Measurements from ENCODE around the gene VTI1A. TPM values are rescaled to one million over a fixed set of nuclear protein-coding genes. Genes with fewer than 3 reads are reported as not detected.

VTI1A gene
- total and polyA plus RNA-seq, 3 donors from 2014 or later: 25.5 to 85.9 (median 63.4) TPM

- WGBS, 2 donors: 88 to 90% methylated on average over 2 of the region's 2 CpGs
Observed at GRCh38 chr10:112532956-112533355, 85.9 kb downstream of the VTI1A start.

GRCh38 chr10:112533916-112534315 is 86.9 kb downstream of the VTI1A start:
- Histone ChIP-seq H3K4me1 (no peaks in the 10 kb centered on the region), H3K27me3 (no peaks in the 10 kb centered on the region), H3K36me3 (ENCODE audit: low read depth, missing control alignments) (no peaks in the 10 kb centered on the region), H3K4me3 (no peak overlapping the region), H3K9me3 (no peaks in the 10 kb centered on the region), H3K27ac (no peak overlapping the region)
- TF ChIP-seq CTCF (IDR thresholded peaks at IDR 0.05) (no peak), POLR2A (IDR thresholded peaks at IDR 0.05) (no peak)
- intact Hi-C loops (cut with DNase I; ENCODE audit: low total_unique reads): no loop called here
- no peak for DNase-seq
- whole genome bisulfite sequencing, 2 donors: 71 to 82% methylated on average over 1 of the region's 1 CpG

More at GRCh38 chr10:112532956-112533355, 85.9 kb downstream of the VTI1A start:
- no peak overlapping the region for H3K4me3 ChIP-seq
- intact Hi-C loops (cut with DNase I; ENCODE audit: low total_unique reads): no loop called here
- H3K4me1 ChIP-seq: no peaks in the 10 kb centered on the region
- no peak for TF ChIP-seq CTCF (IDR thresholded peaks at IDR 0.05)
- TF ChIP-seq POLR2A (IDR thresholded peaks at IDR 0.05): no peak
- no peak overlapping the region for H3K27ac ChIP-seq
- no peak for DNase-seq
- H3K9me3 ChIP-seq: no peaks in the 10 kb centered on the region
- H3K36me3 ChIP-seq (ENCODE audit: low read depth, missing control alignments): no peaks in the 10 kb centered on the region
- H3K27me3 ChIP-seq: no peaks in the 10 kb centered on the region

DNA sequence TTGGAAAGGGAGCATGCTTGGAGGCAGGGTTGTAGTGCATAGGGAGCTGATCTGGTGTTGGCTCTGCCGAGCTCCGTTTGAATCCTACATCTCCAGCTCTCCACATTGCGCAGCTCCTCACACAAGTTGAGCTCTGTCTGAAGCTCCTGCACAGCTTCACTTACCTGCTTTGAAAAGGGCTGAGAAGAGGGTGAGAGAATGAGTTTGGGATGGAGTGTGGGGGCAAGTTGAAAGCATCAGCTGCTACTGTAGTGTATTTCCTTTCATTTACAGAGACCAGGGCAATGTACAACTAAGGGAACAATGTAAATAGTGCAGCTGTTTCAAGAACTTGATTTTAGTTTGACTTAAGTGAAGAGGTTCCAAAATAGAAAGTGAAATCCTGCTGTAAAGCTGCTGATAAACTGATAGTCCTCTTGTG is 88.5 kb downstream of the VTI1A start:
- no peak overlapping the region for H3K4me3 ChIP-seq

GRCh38 chr10:112536663-112537062 is 89.6 kb downstream of the VTI1A start:
- Histone ChIP-seq H3K36me3 (ENCODE audit: low read depth, missing control alignments) (no peaks in the 10 kb centered on the region), H3K4me3 (no peak overlapping the region), H3K27ac (no peak overlapping the region), H3K9me3 (no peaks in the 10 kb centered on the region), H3K27me3 (no peaks in the 10 kb centered on the region), H3K4me1 (no peaks in the 10 kb centered on the region)
- 94% methylated on average over 8 of the region's 8 CpGs for WGBS, 2 donors
- intact Hi-C loops (cut with DNase I; ENCODE audit: low total_unique reads): no loop called here
- DNase-seq: no peak
- no peak for TF ChIP-seq POLR2A (IDR thresholded peaks at IDR 0.05)

More for the DNA sequence above, 88.5 kb downstream of the VTI1A start:
- intact Hi-C loops (cut with DNase I; ENCODE audit: low total_unique reads): no loop called here
- Histone ChIP-seq H3K9me3 (no peaks in the 10 kb centered on the region), H3K27ac (no peak overlapping the region), H3K27me3 (no peaks in the 10 kb centered on the region), H3K4me1 (no peaks in the 10 kb centered on the region), H3K36me3 (ENCODE audit: low read depth, missing control alignments) (no peaks in the 10 kb centered on the region)
- no peak for TF ChIP-seq CTCF (IDR thresholded peaks at IDR 0.05)
- no peak for TF ChIP-seq POLR2A (IDR thresholded peaks at IDR 0.05)
- 74 to 77% methylated on average over 3 of the region's 3 CpGs for WGBS, 2 donors
- DNase-seq: no peak

GRCh38 chr10:112538168-112538567 is 91.2 kb downstream of the VTI1A start:
- no peak overlapping the region for H3K27ac ChIP-seq
- WGBS, 2 donors: 92 to 97% methylated on average over 7 of the region's 7 CpGs
- no peak for TF ChIP-seq POLR2A (IDR thresholded peaks at IDR 0.05)
- no peak for TF ChIP-seq CTCF (IDR thresholded peaks at IDR 0.05)
- H3K27me3 ChIP-seq: no peaks in the 10 kb centered on the region
- H3K9me3 ChIP-seq: no peaks in the 10 kb centered on the region
- intact Hi-C loops (cut with DNase I; ENCODE audit: low total_unique reads): no loop called here
- no peak overlapping the region for H3K4me3 ChIP-seq
- no peaks in the 10 kb centered on the region for H3K4me1 ChIP-seq
- no peak for DNase-seq
- no peaks in the 10 kb centered on the region for H3K36me3 ChIP-seq (ENCODE audit: low read depth, missing control alignments)
